Measurements from ENCODE around the gene PLD5. TPM values are rescaled to one million over a fixed set of nuclear protein-coding genes. Genes with fewer than 3 reads are reported as not detected.

PLD5 gene
- under 1 TPM in 3 of 4 donors, not detected in 1; 0.14 to 0.31 (median 0.20) TPM for total RNA-seq
- 0.14 TPM for polyA plus RNA-seq
- long read RNA-seq, donor 1 = 0 reads
- long read RNA-seq, donor 2 = 0 reads
- long read RNA-seq, donor 3, full-length matches to known transcripts = 1 of 1 reads
- long read RNA-seq, donor 3, partial matches to known transcripts = 0 of 1 reads
- long read RNA-seq, donor 3, other reads (novel, unspliced or antisense) = 0 of 1 reads
- long read RNA-seq, donor 4 = 0 reads

GRCh38 chr1:242524571-242525359 lies at the start of gene PLD5:
PLD5 (minus strand) TSS chr1:242524697.
- ATAC-seq = no peak
- WGBS = 1% methylated on average over 77 of the region's 77 CpGs

GRCh38 chr1:242569867-242570266 lies 45.4 kb upstream of the PLD5 start:
- Histone ChIP-seq H3K4me1 (ENCODE audit: control insufficient read depth, insufficient read depth, low read length) (no peaks in the 10 kb centered on the region), H3K27me3 (ENCODE audit: control insufficient read depth, insufficient read depth) (no peaks in the 10 kb centered on the region), H3K9me3 (ENCODE audit: control insufficient read depth, low read length) (peaks cover 2% of the 10 kb centered on the region), H3K4me3 (ENCODE audit: low read length) (no peak overlapping the region), H3K27ac (ENCODE audit: low read length) (no peak overlapping the region)
- 65% methylated on average over 1 of the region's 1 CpG for WGBS
- ATAC-seq = no peak
- intact Hi-C loops (cut with DNase I) = no loop called here
- DNase-seq = no peak

More at GRCh38 chr1:242524571-242525359, at the start of gene PLD5:
- peak within 1 kb of the TSS; percentile 74 for H3K4me3 ChIP-seq (ENCODE audit: low read length)
- no peaks in the 10 kb centered on the region for H3K9me3 ChIP-seq (ENCODE audit: control insufficient read depth, low read length)
- peak in 1 of 3 donors; percentile 47 for DNase-seq
- intact Hi-C loops (cut with DNase I) = no loop called here
- H3K27ac ChIP-seq (ENCODE audit: low read length) = no peak within 1 kb of the TSS
- peaks cover 2% of the 10 kb centered on the region for H3K4me1 ChIP-seq (ENCODE audit: control insufficient read depth, insufficient read depth, low read length)
- H3K27me3 ChIP-seq (ENCODE audit: control insufficient read depth, insufficient read depth) = no peaks in the 10 kb centered on the region

GRCh38 chr1:242568666-242569065 lies 44.2 kb upstream of the PLD5 start:
- intact Hi-C loops (cut with DNase I) = no loop called here
- Histone ChIP-seq H3K9me3 (ENCODE audit: control insufficient read depth, low read length) (peaks cover 2% of the 10 kb centered on the region), H3K27me3 (ENCODE audit: control insufficient read depth, insufficient read depth) (no peaks in the 10 kb centered on the region), H3K27ac (ENCODE audit: low read length) (no peak overlapping the region), H3K4me3 (ENCODE audit: low read length) (no peak overlapping the region), H3K4me1 (ENCODE audit: control insufficient read depth, insufficient read depth, low read length) (no peaks in the 10 kb centered on the region)
- ATAC-seq (no peak), DNase-seq (no peak)
- WGBS = 84% methylated on average over 9 of the region's 9 CpGs

- Histone ChIP-seq H3K4me3 (ENCODE audit: low read length) (no peak overlapping the region), H3K4me1 (ENCODE audit: control insufficient read depth, insufficient read depth, low read length) (no peaks in the 10 kb centered on the region), H3K27me3 (ENCODE audit: control insufficient read depth, insufficient read depth) (no peaks in the 10 kb centered on the region), H3K9me3 (ENCODE audit: control insufficient read depth, low read length) (peaks cover 2% of the 10 kb centered on the region), H3K27ac (ENCODE audit: low read length) (no peak overlapping the region)
- WGBS = 53% methylated on average over 3 of the region's 3 CpGs
- ATAC-seq (no peak), DNase-seq (no peak)
- intact Hi-C loops (cut with DNase I) = no loop called here
Measured at GRCh38 chr1:242567596-242567995, 43.1 kb upstream of the PLD5 start.

GRCh38 chr1:242556759-242557158 lies 32.3 kb upstream of the PLD5 start:
- Histone ChIP-seq H3K27ac (ENCODE audit: low read length) (no peak overlapping the region), H3K4me1 (ENCODE audit: control insufficient read depth, insufficient read depth, low read length) (no peaks in the 10 kb centered on the region), H3K9me3 (ENCODE audit: control insufficient read depth, low read length) (no peaks in the 10 kb centered on the region), H3K27me3 (ENCODE audit: control insufficient read depth, insufficient read depth) (no peaks in the 10 kb centered on the region), H3K4me3 (ENCODE audit: low read length) (no peak overlapping the region)
- 47% methylated on average over 5 of the region's 5 CpGs for WGBS
- intact Hi-C loops (cut with DNase I) = no loop called here
- ATAC-seq = no peak
- no peak for DNase-seq

- Histone ChIP-seq H3K27me3 (ENCODE audit: control insufficient read depth, insufficient read depth) (no peaks in the 10 kb centered on the region), H3K4me1 (ENCODE audit: control insufficient read depth, insufficient read depth, low read length) (no peaks in the 10 kb centered on the region), H3K27ac (ENCODE audit: low read length) (no peak overlapping the region), H3K4me3 (ENCODE audit: low read length) (no peak overlapping the region), H3K9me3 (ENCODE audit: control insufficient read depth, low read length) (no peaks in the 10 kb centered on the region)
- intact Hi-C loops (cut with DNase I) = no loop called here
- DNase-seq (no peak), ATAC-seq (no peak)
Measured at GRCh38 chr1:242556276-242556675, 31.8 kb upstream of the PLD5 start.

- WGBS = 81% methylated on average over 6 of the region's 6 CpGs
- Histone ChIP-seq H3K27ac (ENCODE audit: low read length) (no peak overlapping the region), H3K27me3 (ENCODE audit: control insufficient read depth, insufficient read depth) (no peaks in the 10 kb centered on the region), H3K4me1 (ENCODE audit: control insufficient read depth, insufficient read depth, low read length) (no peaks in the 10 kb centered on the region), H3K9me3 (ENCODE audit: control insufficient read depth, low read length) (no peaks in the 10 kb centered on the region), H3K4me3 (ENCODE audit: low read length) (no peak overlapping the region)
- no peak for DNase-seq
- intact Hi-C loops (cut with DNase I) = no loop called here
- ATAC-seq = no peak
Measured at GRCh38 chr1:242554577-242554976, 30.1 kb upstream of the PLD5 start.

- no peaks in the 10 kb centered on the region for H3K27me3 ChIP-seq (ENCODE audit: control insufficient read depth, insufficient read depth)
- DNase-seq (no peak), ATAC-seq (no peak)
- H3K27ac ChIP-seq (ENCODE audit: low read length) = no peak overlapping the region
- H3K4me1 ChIP-seq (ENCODE audit: control insufficient read depth, insufficient read depth, low read length) = no peaks in the 10 kb centered on the region
- H3K4me3 ChIP-seq (ENCODE audit: low read length) = no peak overlapping the region
- intact Hi-C loops (cut with DNase I) = no loop called here
- no peaks in the 10 kb centered on the region for H3K9me3 ChIP-seq (ENCODE audit: control insufficient read depth, low read length)
- WGBS = 49% methylated on average over 6 of the region's 6 CpGs
Measured at GRCh38 chr1:242546849-242547729, 22.6 kb upstream of the PLD5 start.

GRCh38 chr1:242546441-242546840 lies 21.9 kb upstream of the PLD5 start:
- intact Hi-C loops (cut with DNase I) = no loop called here

GRCh38 chr1:242544071-242544470 lies 19.6 kb upstream of the PLD5 start:
- Histone ChIP-seq H3K27me3 (ENCODE audit: control insufficient read depth, insufficient read depth) (no peaks in the 10 kb centered on the region), H3K9me3 (ENCODE audit: control insufficient read depth, low read length) (no peaks in the 10 kb centered on the region), H3K4me1 (ENCODE audit: control insufficient read depth, insufficient read depth, low read length) (no peaks in the 10 kb centered on the region), H3K27ac (ENCODE audit: low read length) (no peak overlapping the region), H3K4me3 (ENCODE audit: low read length) (no peak overlapping the region)
- WGBS = 54% methylated on average over 2 of the region's 2 CpGs
- no peak for ATAC-seq
- DNase-seq = no peak
- intact Hi-C loops (cut with DNase I) = no loop called here

More at GRCh38 chr1:242546441-242546840, 21.9 kb upstream of the PLD5 start:
- H3K27me3 ChIP-seq (ENCODE audit: control insufficient read depth, insufficient read depth) = no peaks in the 10 kb centered on the region
- DNase-seq (no peak), ATAC-seq (no peak)
- no peaks in the 10 kb centered on the region for H3K4me1 ChIP-seq (ENCODE audit: control insufficient read depth, insufficient read depth, low read length)
- H3K4me3 ChIP-seq (ENCODE audit: low read length) = no peak overlapping the region
- H3K9me3 ChIP-seq (ENCODE audit: control insufficient read depth, low read length) = no peaks in the 10 kb centered on the region
- WGBS = 89% methylated on average over 3 of the region's 3 CpGs
- H3K27ac ChIP-seq (ENCODE audit: low read length) = no peak overlapping the region

GRCh38 chr1:242542271-242542670 lies 17.8 kb upstream of the PLD5 start:
- no peak for ATAC-seq
- Histone ChIP-seq H3K4me3 (ENCODE audit: low read length) (no peak overlapping the region), H3K4me1 (ENCODE audit: control insufficient read depth, insufficient read depth, low read length) (no peaks in the 10 kb centered on the region), H3K27ac (ENCODE audit: low read length) (no peak overlapping the region), H3K9me3 (ENCODE audit: control insufficient read depth, low read length) (no peaks in the 10 kb centered on the region), H3K27me3 (ENCODE audit: control insufficient read depth, insufficient read depth) (no peaks in the 10 kb centered on the region)
- 91% methylated on average over 2 of the region's 2 CpGs for WGBS
- intact Hi-C loops (cut with DNase I) = no loop called here
- no peak for DNase-seq
